Heart right ventricle (tissue), 16 donors: ENCODE results near the gene GSN. TPM values are rescaled to one million over a fixed set of nuclear protein-coding genes. Genes with fewer than 3 reads are reported as not detected.
A peak's percentile ranks its signal among the peaks of the same experiment; 100 is the strongest.

ENCODE experiments used
- ATAC-seq, 8 donors: fragments of 200-7000 bp; cut with Tn5 transposase; one replicate each; pipeline ENCODE4 v1.9.1; 2020; ENCODE audit warnings: mild to moderate bottlenecking in 8 of 8, moderate library complexity in 8 of 8, moderate number of reproducible peaks in 1 of 8
- DNase-seq, 2 donors: peaks; one replicate each; pipeline ENCODE4 v3.0.0-alpha.2; 2020
- H3K27ac ChIP-seq, 10 donors: fragments of 200-600 bp; sonication (generic) in 2 of 10; one replicate each; pipeline versions ENCODE4 v1.5.0 to v1.8.0; 2020 to 2022; ENCODE audit warnings: mild to moderate bottlenecking in 3 of 10
- H3K27me3 ChIP-seq, 7 donors: fragments of 200-600 bp; one replicate each; pipeline ENCODE4 v1.8.0; 2021 to 2022; ENCODE audit warnings: mild to moderate bottlenecking in 2 of 7
- H3K36me3 ChIP-seq, 9 donors: fragments of 200-600 bp; sonication (generic) in 1 of 9; one replicate each; pipeline versions ENCODE4 v1.5.0 to v1.8.0; 2020 to 2022; ENCODE audit warnings: mild to moderate bottlenecking in 2 of 9
- H3K4me1 ChIP-seq, 9 donors: fragments of 200-600 bp; sonication (generic) in 1 of 9; one replicate each; pipeline versions ENCODE4 v1.5.0 to v1.8.0; 2020 to 2022; ENCODE audit warnings: mild to moderate bottlenecking in 4 of 9
- H3K4me3 ChIP-seq, 10 donors: fragments of 200-600 bp; sonication (generic) in 2 of 10; one replicate each; pipeline versions ENCODE4 v1.5.0 to v1.8.0; 2020 to 2022; ENCODE audit warnings: mild to moderate bottlenecking in 7 of 10, moderate library complexity in 2 of 10
- H3K9me3 ChIP-seq, 11 donors: fragments of 200-600 bp in 10 of 11; sonication (generic) in 2 of 11; one replicate each; pipeline versions ENCODE4 v1.5.0 to v1.8.0; 2013 to 2022; ENCODE audit warnings: mild to moderate bottlenecking in 2 of 11, control low read depth in 1 of 11, moderate library complexity in 1 of 11
- CTCF ChIP-seq, 9 donors: fragments of 200-600 bp; sonication (generic) in 2 of 9; IDR thresholded peaks; one replicate each; pipeline versions ENCODE4 v1.5.0 to v1.8.0; 2021 to 2022; ENCODE audit warnings: antibody characterized with exemption in 9 of 9, mild to moderate bottlenecking in 5 of 9, moderate library complexity in 1 of 9
- WGBS, 2 donors: extraction: QIAGEN DNeasy Blood & Tissue Kit; methylation state at CpG; one replicate each; pipeline ENCODE4 v1.1.7; 2013; ENCODE audit warnings: inconsistent platforms in 1 of 2; 5-methylcytosine and 5-hydroxymethylcytosine counted together
- intact Hi-C, 10 donors: fragments of 100-400 bp; cut with DNase I; formaldehyde crosslinking; loops; one replicate each; pipeline versions ENCODE4 v1.11.1 to v1.14.2; 2022
- polyA plus RNA-seq, 2 donors: library from polyadenylated mRNA; stranded (reverse); fragments of 200-250 nt; gene quantifications; one replicate each; pipeline ENCODE4 v1.2.3, GENCODE V29; 2013
- total RNA-seq, 10 donors: library from RNA; stranded (reverse); fragmentation: NEBNext Ultra II Directional in 3 of 10; extraction: Animal tissue kit (Norgen Biotek cat#: 25700) in 3 of 10; gene quantifications; one replicate each; pipeline versions ENCODE4 v1.2.1 to v1.2.4, GENCODE V29; 2021 to 2023
- donor health status: Arrhythmogenic right ventricular cardiomyopathy.
- donor health status: ischemic (EF 13 %, LVEDD 7.1; RV severe dilation, severe dysfunction).
- donor health status: healthy with polysubstance abuse.
- donor health status: DM: no; HTN: yes; CAD: no.
- donor health status: DM: no; HTN: no; CAD: no.
- donor health status: ischemic (EF 25% LVEDD 6.9; RV normal size, moderate dysfunction).
- donor health status: ischemic (EF 25% LVEDD 5.7; RV mildly dilated, moderate dysfunction).
- donor health status: healthy.
- donor health status: DM: yes; HTN: yes; CAD: no.
- donor health status: Ischemic cardiomyopathy.
- donor health status: ischemic (EF 35%, LVEDD 5.7; RV mildly dilated, moderate dysfunction).
- donor health status: nonischemic (EF 11% LVEDD 7.7; RV severe dilation, severe dysfunction).
- donor health status: DM: yes; HTN: yes; CAD: no.
- donor health status: PGD.
- donor health status: ischemic (EF 29% LVEDD 5.4; RV normal size, mild dysfunction).
- donor health status: nonischemic (EF 23%, LVEDD 6.1; RV moderate dilation, normal function).

GSN gene
- total and polyA plus RNA-seq, 12 donors: 360 to 861 (median 668) TPM

- 69 to 80% methylated on average over 3 of the region's 3 CpGs for WGBS, 2 donors
- no peaks in the 10 kb centered on the region for H3K27me3 ChIP-seq
- H3K4me1 ChIP-seq: peaks cover 0 to 76% (median 48%) of the 10 kb centered on the region in 9 donors
- H3K4me3 ChIP-seq: no peak overlapping the region
- no peaks in the 10 kb centered on the region for H3K9me3 ChIP-seq
- no peak for TF ChIP-seq CTCF (IDR thresholded peaks at IDR 0.05)
- DNase-seq: no peak
- H3K36me3 ChIP-seq: peaks cover 0 to 100% (median 77%) of the 10 kb centered on the region in 9 donors
- peak in 1 of 8 donors; percentile 10 for ATAC-seq
- intact Hi-C loops: no loop called here
- H3K27ac ChIP-seq: peak overlapping the region in 7 of 10 donors; percentile 1 to 97 (median 28)
Observed at GRCh38 chr9:121345070-121345469, 77.1 kb downstream of the GSN start.

- ATAC-seq (no peak), DNase-seq (no peak)
- intact Hi-C loops: no loop called here
- H3K4me1 ChIP-seq: peaks cover 6 to 100% (median 77%) of the 10 kb centered on the region in 9 donors
- H3K4me3 ChIP-seq: no peak overlapping the region
- 68 to 78% methylated on average over 3 of the region's 3 CpGs for WGBS, 2 donors
- peaks cover 0 to 100% (median 67%) of the 10 kb centered on the region in 9 donors for H3K36me3 ChIP-seq
- H3K9me3 ChIP-seq: no peaks in the 10 kb centered on the region
- peak overlapping the region in 4 of 10 donors; percentile 7 to 97 (median 61) for H3K27ac ChIP-seq
- no peak for TF ChIP-seq CTCF (IDR thresholded peaks at IDR 0.05)
- H3K27me3 ChIP-seq: no peaks in the 10 kb centered on the region
Observed at GRCh38 chr9:121348221-121348620, 80.3 kb downstream of the GSN start.

DNA sequence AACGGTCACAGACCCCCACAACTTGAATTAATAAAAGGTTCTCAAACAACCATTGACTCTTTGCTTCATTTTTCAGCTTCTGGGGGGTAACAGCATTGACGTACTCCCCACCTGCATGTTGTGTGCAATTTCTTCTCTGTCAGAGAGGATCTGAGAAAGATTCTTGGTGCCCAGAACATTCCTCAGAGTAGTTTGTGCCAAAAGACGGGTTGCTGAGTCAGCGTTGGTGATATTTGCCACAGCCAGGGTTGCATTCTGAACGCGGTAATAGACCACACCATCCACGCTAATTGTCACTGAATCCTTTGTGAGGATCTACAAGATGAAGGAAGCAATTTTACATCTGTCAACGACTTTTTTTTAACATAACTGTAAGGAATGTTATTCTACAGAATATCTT lies 81.0 kb downstream of the GSN start:
- intact Hi-C loops: no loop called here
- H3K4me3 ChIP-seq: no peak overlapping the region
- ATAC-seq (no peak), DNase-seq (no peak)
- H3K9me3 ChIP-seq: no peaks in the 10 kb centered on the region
- H3K27me3 ChIP-seq: no peaks in the 10 kb centered on the region
- peaks cover 0 to 100% (median 64%) of the 10 kb centered on the region in 9 donors for H3K36me3 ChIP-seq
- no peak for TF ChIP-seq CTCF (IDR thresholded peaks at IDR 0.05)
- peak overlapping the region in 7 of 10 donors; percentile 7 to 97 (median 90) for H3K27ac ChIP-seq
- H3K4me1 ChIP-seq: peaks cover 13 to 100% (median 80%) of the 10 kb centered on the region in 9 donors
- 62 to 70% methylated on average over 8 of the region's 8 CpGs for WGBS, 2 donors

DNA sequence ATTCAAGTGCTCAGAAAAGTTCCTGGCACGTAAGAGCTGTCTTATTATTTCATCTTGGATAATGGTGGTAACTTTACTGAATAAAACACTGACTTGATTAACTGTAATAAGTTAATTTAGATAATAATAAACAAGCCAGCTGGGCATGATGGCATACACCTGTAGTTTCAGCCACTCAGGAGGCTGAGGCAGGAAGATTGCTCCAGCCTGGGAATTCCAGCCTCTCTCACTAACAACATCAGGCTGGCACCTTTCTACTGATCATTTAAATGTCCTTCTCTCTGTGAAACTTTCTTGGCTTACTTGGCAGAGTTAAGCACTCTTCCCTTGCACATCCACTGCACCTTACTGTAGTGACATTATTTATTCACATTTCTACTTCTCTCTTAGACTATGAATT lies 82.1 kb downstream of the GSN start:
- no peak for ATAC-seq
- no peak overlapping the region for H3K4me3 ChIP-seq
- no peak for DNase-seq
- peaks cover 0 to 100% (median 59%) of the 10 kb centered on the region in 9 donors for H3K36me3 ChIP-seq
- 60 to 84% methylated on average over 1 of the region's 1 CpG for WGBS, 2 donors
- H3K4me1 ChIP-seq: peaks cover 16 to 100% (median 84%) of the 10 kb centered on the region in 9 donors
- peak overlapping the region; percentile 28 to 99 (median 90) for H3K27ac ChIP-seq
- intact Hi-C loops: loop anchor here in 1 of 10 donors (2.0 kb wide), 1 partner anchor 21 kb away; the partner anchor contains the start of gene STOM
- no peaks in the 10 kb centered on the region for H3K9me3 ChIP-seq
- TF ChIP-seq CTCF (IDR thresholded peaks at IDR 0.05): no peak
- no peaks in the 10 kb centered on the region for H3K27me3 ChIP-seq
